Stimulated activated CD4-positive, alpha-beta T cell treated with anti-CD3 and anti-CD28 coated beads, TNF-alpha, amount 100 ng/mL, for 4 hours (primary cell): ENCODE data around the gene TSKS.
A peak's percentile ranks its signal among the peaks of the same experiment; 100 is the strongest.

Source experiments
- DNase-seq, 3 experiments: peaks; one replicate each; pipeline ENCODE4 v3.0.0-alpha.2; 2020; ENCODE audit warnings: low read depth in 3 of 3

TSKS gene, protein sequence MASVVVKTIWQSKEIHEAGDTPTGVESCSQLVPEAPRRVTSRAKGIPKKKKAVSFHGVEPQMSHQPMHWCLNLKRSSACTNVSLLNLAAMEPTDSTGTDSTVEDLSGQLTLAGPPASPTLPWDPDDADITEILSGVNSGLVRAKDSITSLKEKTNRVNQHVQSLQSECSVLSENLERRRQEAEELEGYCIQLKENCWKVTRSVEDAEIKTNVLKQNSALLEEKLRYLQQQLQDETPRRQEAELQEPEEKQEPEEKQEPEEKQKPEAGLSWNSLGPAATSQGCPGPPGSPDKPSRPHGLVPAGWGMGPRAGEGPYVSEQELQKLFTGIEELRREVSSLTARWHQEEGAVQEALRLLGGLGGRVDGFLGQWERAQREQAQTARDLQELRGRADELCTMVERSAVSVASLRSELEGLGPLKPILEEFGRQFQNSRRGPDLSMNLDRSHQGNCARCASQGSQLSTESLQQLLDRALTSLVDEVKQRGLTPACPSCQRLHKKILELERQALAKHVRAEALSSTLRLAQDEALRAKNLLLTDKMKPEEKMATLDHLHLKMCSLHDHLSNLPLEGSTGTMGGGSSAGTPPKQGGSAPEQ

GRCh38 chr19:49763230-49763629 lies at the start of gene TSKS:
Gene TSKS, minus strand, starts transcription at chr19:49763306. Its CDS starts 59 bp downstream, at chr19:49763247.
- DNase-seq: no peak

- no peak for DNase-seq
Observed at GRCh38 chr19:49812452-49812996, 49.4 kb upstream of the TSKS start.

DNA sequence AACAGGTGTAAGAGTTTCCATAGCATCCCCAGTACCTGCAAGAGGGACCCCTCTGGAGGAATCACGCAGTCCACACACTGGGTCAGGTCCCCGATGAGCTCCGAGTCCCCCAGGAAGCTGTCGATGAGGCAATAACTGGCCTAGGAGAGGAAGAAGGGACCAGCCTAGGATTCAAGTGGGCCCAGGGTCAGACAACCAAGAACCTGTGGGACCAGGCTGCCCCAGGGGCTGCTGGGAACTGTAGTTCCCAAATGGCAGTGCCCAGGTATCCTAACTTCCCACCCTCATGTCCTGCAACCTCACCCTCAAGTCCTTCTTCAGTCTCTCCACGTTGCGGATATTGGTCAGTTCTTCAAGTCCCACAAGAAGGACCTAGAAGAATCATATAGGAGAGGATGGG lies 48.2 kb upstream of the TSKS start:
- DNase-seq: no peak

- DNase-seq: no peak
Observed at GRCh38 chr19:49809941-49810389, 46.9 kb upstream of the TSKS start.

GRCh38 chr19:49809160-49809940 lies 46.2 kb upstream of the TSKS start:
- DNase-seq: peak; percentile 20 to 40 (median 20)

DNA sequence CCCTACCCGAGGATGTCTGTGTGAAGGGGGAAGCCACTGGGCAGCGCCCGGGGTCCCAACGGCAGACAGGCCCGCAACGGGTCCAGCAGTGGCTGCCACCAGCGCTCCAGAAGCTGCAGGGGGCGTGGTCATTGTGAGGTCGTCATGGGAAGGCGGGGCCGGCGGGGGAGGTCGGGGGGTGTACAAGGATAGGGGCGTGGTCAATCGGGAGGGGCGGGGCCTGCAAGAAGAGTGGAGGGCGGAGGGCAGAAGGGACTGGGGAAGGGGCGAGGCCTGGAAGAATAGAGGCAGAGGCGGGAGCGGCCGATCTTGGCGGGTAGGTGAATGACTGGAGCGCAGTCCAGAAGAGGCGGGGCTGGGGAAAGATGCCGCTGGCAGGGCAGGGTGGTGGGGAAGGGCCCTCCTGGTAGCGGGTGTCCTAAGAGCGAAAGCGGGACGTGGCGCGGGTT lies 45.6 kb upstream of the TSKS start:
- DNase-seq: peak; percentile 77 to 80 (median 79)

DNA sequence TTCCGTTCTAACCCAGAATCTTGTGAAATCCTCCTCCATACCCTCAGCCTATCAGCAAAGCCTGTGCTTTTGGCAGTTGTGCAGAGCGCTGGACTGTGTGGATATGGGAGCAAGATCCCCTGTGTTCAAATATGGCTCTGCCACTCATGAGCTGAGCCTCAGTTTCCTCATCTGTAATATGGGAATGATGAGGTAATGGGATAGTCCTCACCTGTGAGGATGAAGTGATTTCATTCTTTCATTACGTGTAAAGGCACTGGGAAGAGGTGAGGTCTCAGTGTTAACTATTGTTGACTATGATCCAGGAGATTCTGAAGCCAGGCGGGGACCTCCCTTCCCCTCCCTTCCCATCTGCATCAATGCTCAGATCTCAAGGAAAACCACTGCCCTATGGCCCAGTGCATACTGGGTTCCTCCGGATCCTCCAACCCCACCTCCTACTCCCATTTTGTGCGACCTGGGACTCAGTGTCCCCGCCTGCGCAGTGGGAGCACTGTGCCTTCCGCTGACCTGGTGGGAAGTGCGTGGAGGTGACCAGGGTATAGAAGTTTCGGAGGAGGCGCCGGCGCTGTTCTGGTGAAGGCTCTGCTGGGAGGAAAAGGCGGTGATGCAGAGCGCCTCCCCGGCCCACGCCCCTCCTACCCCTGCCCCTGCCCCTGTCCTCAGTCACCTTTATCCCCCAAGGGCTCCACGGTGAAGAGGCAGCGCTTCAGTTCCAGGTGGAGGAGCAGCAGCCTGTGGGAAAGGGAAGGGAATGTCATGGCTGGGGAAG lies 45.0 kb upstream of the TSKS start:
- no peak for DNase-seq

DNA sequence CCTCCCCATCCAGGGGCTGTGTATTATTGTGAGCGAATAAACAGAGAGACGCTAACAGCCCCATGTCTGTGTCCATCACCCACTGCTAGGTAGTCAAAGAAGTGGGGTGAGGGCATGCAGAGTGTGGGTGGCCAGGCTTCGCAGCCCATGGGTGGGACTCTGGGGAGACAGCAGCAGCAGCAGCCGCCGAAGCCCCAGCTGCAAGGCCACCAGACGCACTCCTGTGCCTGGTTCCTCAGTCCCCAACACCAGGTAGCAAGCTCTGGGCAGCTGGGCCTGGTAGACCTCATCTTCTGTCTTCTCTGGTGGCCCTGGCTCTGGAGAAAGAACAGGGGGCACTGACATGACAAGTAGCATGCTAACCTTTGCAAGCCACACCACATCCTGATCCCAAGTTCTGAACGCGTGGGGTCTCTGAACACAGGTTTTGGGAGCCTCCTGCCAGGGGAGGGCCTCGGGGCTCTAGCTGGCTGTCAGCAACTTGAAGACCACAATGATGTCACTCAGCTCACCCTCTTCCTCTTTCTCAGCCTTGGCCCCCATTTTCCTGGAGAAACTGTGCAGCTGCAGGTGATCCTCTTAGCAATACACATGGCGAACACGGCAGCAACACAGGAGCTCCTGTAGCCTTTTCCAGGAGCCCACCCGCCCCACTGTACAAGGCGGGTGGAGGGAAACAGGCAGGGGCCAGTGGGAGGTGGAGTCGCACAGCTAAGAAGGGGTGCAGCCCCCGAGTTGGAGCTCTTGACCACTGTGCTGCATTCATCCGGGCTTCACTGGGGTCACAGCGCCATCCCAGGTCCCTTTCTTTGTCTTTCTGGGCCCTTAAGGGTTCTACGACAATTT lies 44.2 kb upstream of the TSKS start:
- no peak for DNase-seq

GRCh38 chr19:49806620-49806959 lies 43.5 kb upstream of the TSKS start:
- no peak for DNase-seq

GRCh38 chr19:49805822-49806619 lies 42.9 kb upstream of the TSKS start:
- no peak for DNase-seq

DNA sequence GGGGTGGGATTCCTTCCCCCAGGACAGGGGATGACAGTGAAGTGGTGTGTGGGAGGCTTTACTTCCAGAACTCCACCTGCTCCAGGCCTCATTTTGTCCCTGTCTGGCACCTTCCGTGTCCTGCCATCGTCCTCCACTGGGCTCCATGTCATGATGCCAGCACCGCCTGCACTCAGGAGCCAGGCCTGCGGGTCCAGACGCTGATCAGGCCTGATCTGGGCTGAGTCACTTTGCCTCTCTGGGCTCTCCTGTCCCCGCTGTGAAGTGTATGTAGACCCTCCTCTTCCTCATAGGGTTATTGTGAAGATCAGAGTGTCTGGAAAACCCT lies 40.4 kb upstream of the TSKS start:
- no peak for DNase-seq

DNA sequence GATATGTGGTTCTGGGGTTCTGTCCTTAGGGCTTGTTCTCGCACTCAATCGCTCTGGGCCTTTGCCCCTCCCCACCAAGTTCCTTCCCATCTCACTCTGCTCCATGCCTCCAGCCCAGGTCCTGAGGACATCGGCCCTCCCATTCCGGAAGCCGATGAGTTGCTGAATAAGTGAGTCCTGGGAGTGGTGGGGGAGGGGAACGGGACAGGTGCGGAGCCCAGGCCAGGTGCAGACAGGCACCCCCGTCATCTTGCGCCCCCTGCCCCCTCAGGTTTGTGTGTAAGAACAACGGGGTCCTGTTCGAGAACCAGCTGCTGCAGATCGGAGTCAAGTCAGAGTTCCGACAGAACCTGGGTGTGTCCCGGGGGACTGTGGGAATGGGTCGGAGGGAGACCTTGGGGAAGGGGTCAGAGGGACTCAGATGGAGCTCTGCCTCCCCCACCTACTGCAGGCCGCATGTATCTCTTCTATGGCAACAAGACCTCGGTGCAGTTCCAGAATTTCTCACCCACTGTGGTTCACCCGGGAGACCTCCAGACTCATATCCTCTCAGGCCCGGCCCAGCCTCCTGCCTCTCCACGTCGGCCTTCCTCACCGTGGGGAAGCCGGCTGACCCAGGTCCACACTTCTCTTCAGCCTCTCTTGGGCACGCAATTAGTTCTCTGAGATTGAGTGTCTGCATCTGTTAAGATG lies 39.9 kb upstream of the TSKS start:
- DNase-seq: no peak

DNA sequence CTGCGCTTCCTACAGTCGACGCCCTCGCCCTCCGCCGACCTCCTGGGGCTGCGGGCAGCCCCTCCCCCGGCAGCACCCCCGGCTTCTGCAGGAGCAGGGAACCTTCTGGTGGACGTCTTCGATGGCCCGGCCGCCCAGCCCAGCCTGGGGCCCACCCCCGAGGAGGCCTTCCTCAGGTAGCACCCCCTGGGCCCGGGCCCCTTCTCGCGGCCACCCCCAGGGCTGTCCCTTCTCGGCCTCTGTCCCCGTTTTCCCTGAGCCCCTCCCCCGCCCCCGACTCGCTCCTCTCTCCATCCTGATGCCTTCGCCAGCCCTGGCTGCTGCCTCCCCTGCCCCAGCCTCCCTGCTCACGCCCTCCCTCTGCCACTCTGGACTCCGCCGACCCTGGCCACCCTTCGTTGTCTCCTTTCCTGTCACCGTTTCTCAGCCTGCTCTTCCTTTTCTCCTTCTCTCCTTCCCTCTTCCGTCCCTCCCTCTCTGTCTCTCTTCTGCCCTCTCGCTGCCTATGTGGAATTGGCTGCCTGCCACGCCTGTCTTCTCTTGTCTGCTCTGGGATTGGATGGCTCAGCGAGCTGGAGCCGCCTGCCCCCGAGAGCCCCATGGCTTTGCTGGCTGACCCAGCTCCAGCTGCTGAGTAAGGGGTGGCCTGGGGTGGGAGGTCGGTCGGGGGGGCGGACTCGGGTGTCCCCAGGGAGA lies 39.0 kb upstream of the TSKS start:
- DNase-seq: no peak

DNA sequence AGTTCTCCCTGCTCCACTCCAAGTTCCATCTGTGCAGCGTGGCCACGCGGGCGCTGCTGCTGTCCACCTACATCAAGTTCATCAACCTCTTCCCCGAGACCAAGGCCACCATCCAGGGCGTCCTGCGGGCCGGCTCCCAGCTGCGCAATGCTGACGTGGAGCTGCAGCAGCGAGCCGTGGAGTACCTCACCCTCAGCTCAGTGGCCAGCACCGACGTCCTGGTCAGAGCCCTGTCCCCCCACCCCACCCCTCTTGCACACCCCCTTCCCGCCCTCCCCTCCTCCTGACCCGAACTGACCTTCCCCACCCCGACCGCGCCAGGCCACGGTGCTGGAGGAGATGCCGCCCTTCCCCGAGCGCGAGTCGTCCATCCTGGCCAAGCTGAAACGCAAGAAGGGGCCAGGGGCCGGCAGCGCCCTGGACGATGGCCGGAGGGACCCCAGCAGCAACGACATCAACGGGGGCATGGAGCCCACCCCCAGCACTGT lies 38.3 kb upstream of the TSKS start:
- no peak for DNase-seq

DNA sequence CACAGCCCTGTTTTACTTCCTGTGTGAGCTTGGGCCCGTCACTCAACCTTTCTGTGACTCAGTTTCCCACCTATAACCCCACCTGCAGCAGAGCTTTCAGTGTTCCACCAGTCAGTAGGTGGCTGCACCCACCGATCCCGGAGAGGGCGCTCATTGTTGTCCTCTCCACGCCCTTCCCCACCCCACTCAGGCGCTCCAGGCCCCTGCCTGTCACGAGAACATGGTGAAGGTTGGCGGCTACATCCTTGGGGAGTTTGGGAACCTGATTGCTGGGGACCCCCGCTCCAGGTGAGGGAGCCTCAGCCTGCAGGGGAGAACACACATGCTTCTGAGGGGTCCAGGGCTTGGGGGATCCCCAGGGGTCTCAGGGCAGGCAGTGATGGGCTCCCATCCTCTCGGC lies 37.7 kb upstream of the TSKS start:
- DNase-seq: no peak

- no peak for DNase-seq
Observed at GRCh38 chr19:49799798-49800376, 36.8 kb upstream of the TSKS start.

DNA sequence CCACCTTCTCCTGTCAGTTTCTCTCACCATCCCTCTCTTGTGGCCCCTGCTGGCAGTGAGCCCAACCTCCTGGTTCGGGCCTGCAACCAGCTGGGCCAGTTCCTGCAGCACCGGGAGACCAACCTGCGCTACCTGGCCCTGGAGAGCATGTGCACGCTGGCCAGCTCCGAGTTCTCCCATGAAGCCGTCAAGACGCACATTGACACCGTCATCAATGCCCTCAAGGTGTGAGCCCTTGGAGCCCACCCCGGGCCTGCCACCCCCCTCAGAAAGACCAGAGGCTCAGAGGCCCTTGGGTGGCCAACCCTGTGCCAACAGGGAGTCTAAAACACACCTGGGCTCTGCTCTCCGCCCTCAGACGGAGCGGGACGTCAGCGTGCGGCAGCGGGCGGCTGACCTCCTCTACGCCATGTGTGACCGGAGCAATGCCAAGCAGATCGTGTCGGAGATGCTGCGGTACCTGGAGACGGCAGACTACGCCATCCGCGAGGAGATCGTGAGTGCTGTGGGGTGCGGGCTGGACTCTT lies 36.2 kb upstream of the TSKS start:
- no peak for DNase-seq

- DNase-seq: no peak
Observed at GRCh38 chr19:49798574-49798973, 35.5 kb upstream of the TSKS start.
